ENCODE results near the gene AP4M1. TPM values are rescaled to one million over a fixed set of nuclear protein-coding genes. Genes with fewer than 3 reads are reported as not detected.

AP4M1 gene
- total and polyA plus RNA-seq, 9 of the 15 experiments (the other 6 are each of a cell fraction or from before 2014, with no cell fraction given) = 1.3 to 30.9 (median 14.1) TPM

DNA sequence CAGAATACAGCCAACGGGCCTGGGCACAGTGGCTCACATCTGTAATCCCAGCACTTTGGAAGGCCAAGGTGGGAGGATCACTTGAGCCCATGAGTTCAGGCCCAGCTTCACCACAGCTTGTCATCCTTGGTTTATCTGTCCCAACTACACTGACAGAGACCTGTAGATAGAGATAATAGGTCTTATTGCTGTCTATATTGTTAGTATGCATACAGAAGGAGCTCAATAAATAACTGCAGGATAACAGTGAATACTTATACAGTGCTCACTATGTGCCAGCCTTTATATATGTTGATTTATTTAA, 19.2 kb downstream of the AP4M1 start:
- BruUV-seq (replicated peaks) = no TSS peak
- WGBS (ENCODE audit: insufficient coverage, low coverage, missing lambda C conversion rate) = 8% methylated on average over 1 of the region's 1 CpG
- 0 out of 2 replicates have a peak, but pooled peaks cover 4% of the 10 kb centered on the region for H4K20me1 ChIP-seq (replicated peaks; ENCODE audit: control insufficient read depth, insufficient read depth, low read length)
- H3K4me3 ChIP-seq = peak overlapping the region; percentile 72
- H3K27ac ChIP-seq (ENCODE audit: extremely low read depth, low read depth, low read length) = peak overlapping the region; percentile 88
- peak overlapping the region; percentile 95 for H2AFZ ChIP-seq (ENCODE audit: low read depth, low read length)
- peak overlapping the region; percentile 86 to 88; a peak in 3 of 4 replicates for H3K9ac ChIP-seq (ENCODE audit: insufficient read depth in 1 of 2, low read depth in 2 of 2, low read length in 2 of 2)
- in situ Hi-C loops (cut with MboI) (no loop called here), intact Hi-C loops (cut with micrococcal nuclease) (no loop called here)
- H3K79me2 ChIP-seq (ENCODE audit: control insufficient read depth, insufficient read depth, low read length) = peaks cover 27% of the 10 kb centered on the region
- peak in 2 of 4 experiments; percentile 5 to 50 for DNase-seq (ENCODE audit: extremely low read depth in 1 of 4, low spot score in 3 of 4)
- FAIRE-seq = no peak
- CTCF ChIA-PET (ENCODE audit: low intra/inter-chr PET ratio) = no interaction called here
- no peak for ATAC-seq
- H3K27me3 ChIP-seq (ENCODE audit: control insufficient read depth in 2 of 2, insufficient read depth in 2 of 2, low read length in 2 of 2) = no peaks in the 10 kb centered on the region
- H3K9me1 ChIP-seq (ENCODE audit: control insufficient read depth, insufficient read depth, low read length) = no peaks in the 10 kb centered on the region
- POLR2A ChIA-PET = interaction anchor here (1.0 to 1.7 kb wide), 4 partner anchors 11 to 99 kb away, joined by 3 to 15 read pairs (median 3); partner anchors contain the start of genes AP4M1 and MCM7
- H3K36me3 ChIP-seq (ENCODE audit: control insufficient read depth, insufficient read depth, low read length) = no peaks in the 10 kb centered on the region; the same call in 2 of the 3 replicates
- H3K4me1 ChIP-seq (replicated peaks in 1 of 2; ENCODE audit: control insufficient read depth in 2 of 2, insufficient read depth in 2 of 2, low read length in 2 of 2) = peaks cover 35 to 52% of the 10 kb centered on the region in 2 experiments
- H3K4me2 ChIP-seq (ENCODE audit: insufficient read depth, low read length) = peak overlapping the region; percentile 99
- H3K9me3 ChIP-seq (replicated peaks; ENCODE audit: control insufficient read depth, insufficient read depth, low read depth, low read length) = no peaks in the 10 kb centered on the region
- peak; percentile 94 for TF ChIP-seq ZKSCAN8 (CRISPR knock-in tag; IDR thresholded peaks at IDR 0.05)
- TF ChIP-seq, protein P1, sequence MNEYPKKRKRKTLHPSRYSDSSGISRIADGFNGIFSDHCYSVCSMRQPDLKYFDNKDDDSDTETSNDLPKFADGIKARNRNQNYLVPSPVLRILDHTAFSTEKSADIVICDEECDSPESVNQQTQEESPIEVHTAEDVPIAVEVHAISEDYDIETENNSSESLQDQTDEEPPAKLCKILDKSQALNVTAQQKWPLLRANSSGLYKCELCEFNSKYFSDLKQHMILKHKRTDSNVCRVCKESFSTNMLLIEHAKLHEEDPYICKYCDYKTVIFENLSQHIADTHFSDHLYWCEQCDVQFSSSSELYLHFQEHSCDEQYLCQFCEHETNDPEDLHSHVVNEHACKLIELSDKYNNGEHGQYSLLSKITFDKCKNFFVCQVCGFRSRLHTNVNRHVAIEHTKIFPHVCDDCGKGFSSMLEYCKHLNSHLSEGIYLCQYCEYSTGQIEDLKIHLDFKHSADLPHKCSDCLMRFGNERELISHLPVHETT (CRISPR knock-in tag; conservative IDR thresholded peaks at IDR 0.05 in 1 of 2, IDR thresholded peaks at IDR 0.05 in 1 of 2) = peak in 1 of 2 experiments; percentile 34; a peak in 1 of 4 replicates
- no peak for TF ChIP-seq SOX6 (IDR thresholded peaks at IDR 0.05)
- TF ChIP-seq, protein P2, sequence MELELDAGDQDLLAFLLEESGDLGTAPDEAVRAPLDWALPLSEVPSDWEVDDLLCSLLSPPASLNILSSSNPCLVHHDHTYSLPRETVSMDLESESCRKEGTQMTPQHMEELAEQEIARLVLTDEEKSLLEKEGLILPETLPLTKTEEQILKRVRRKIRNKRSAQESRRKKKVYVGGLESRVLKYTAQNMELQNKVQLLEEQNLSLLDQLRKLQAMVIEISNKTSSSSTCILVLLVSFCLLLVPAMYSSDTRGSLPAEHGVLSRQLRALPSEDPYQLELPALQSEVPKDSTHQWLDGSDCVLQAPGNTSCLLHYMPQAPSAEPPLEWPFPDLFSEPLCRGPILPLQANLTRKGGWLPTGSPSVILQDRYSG (tag; conservative IDR thresholded peaks at IDR 0.05; ENCODE audit: low read depth) = no peak
- TF ChIP-seq TEAD1 (CRISPR knock-in tag; IDR thresholded peaks at IDR 0.05) = no peak
- peak; percentile 39 for TF ChIP-seq TCF3 (CRISPR knock-in tag; IDR thresholded peaks at IDR 0.05)
- TF ChIP-seq NR2F6 (CRISPR knock-in tag; IDR thresholded peaks at IDR 0.05) = no peak
- TF ChIP-seq RCOR1 (IDR thresholded peaks at IDR 0.05; ENCODE audit: borderline replicate concordance in 1 of 2, low read depth in 2 of 2, low read length in 2 of 2) = 0 out of 4 replicates have a peak, but pooled peaks of 1 of the 2 experiments have one; percentile 24
- peak; percentile 36 for TF ChIP-seq MEIS2 (IDR thresholded peaks at IDR 0.05; ENCODE audit: partially characterized antibody)
- TF ChIP-seq SLC30A9 (CRISPR knock-in tag; IDR thresholded peaks at IDR 0.05) = no peak
- TF ChIP-seq CREB5 (CRISPR knock-in tag; IDR thresholded peaks at IDR 0.05) = no peak
- no peak for TF ChIP-seq CGGBP1 (CRISPR knock-in tag; IDR thresholded peaks at IDR 0.05)
- TF ChIP-seq NKRF (IDR thresholded peaks at IDR 0.05; ENCODE audit: borderline replicate concordance) = no peak
- 0 out of 2 replicates have a peak, but pooled peaks have one; percentile 57 for TF ChIP-seq PREB (CRISPR knock-in tag; IDR thresholded peaks at IDR 0.05)

Data from K562 (cell line).